ENCODE data around the gene EFEMP2.

Gene EFEMP2

GRCh38 chr11:65817835-65818680 lies 54.5 kb downstream of the EFEMP2 start:
- peak; percentile 76 for DNase-seq

- no peak for DNase-seq
Measured at GRCh38 chr11:65817312-65817834, 55.2 kb downstream of the EFEMP2 start.

- no peak for DNase-seq
Measured at GRCh38 chr11:65816696-65817095, 55.9 kb downstream of the EFEMP2 start.

Measured in NCI-H1048 (cell line).